ENCODE data around the gene MORN5.

GRCh38 chr9:122168356-122168755 lies 8.6 kb downstream of the MORN5 start:
- TF ChIP-seq POLR2A (IDR thresholded peaks at IDR 0.05) (no peak), CTCF (IDR thresholded peaks at IDR 0.05) (no peak)

All from body of pancreas (tissue), 4 donors.